NK-92 (cell line): ENCODE results near the gene ATF3.
"Not testable (repeated sequence)": the region's sequence is repeated elsewhere in the genome, so short reads cannot be mapped to it uniquely, and the experiment has no call there.

Experiments used
- DNase-seq: peaks from one replicate; lab custom pipeline; 2025; ENCODE audit not compliant: unreplicated experiment; lab: John Stamatoyannopoulos, UW

ATF3 gene

GRCh38 chr1:212625781-212626450 is 17.4 kb downstream of the ATF3 start:
- no peak for DNase-seq

GRCh38 chr1:212628046-212628445 is 19.5 kb downstream of the ATF3 start:
- no peak for DNase-seq

- no peak for DNase-seq
Observed at GRCh38 chr1:212628813-212629415, 20.4 kb downstream of the ATF3 start.

- DNase-seq: no peak
Observed at GRCh38 chr1:212629450-212630157, 21.0 kb downstream of the ATF3 start.

GRCh38 chr1:212630158-212630900 is 21.8 kb downstream of the ATF3 start:
- no peak for DNase-seq

- DNase-seq: no peak
Observed at GRCh38 chr1:212633161-212633560, 24.6 kb downstream of the ATF3 start.

- DNase-seq: no peak
Observed at GRCh38 chr1:212634252-212634651, 25.7 kb downstream of the ATF3 start.

- DNase-seq: no peak
Observed at GRCh38 chr1:212635141-212635631, 26.6 kb downstream of the ATF3 start.

- DNase-seq: no peak
Observed at GRCh38 chr1:212637902-212638301, 29.3 kb downstream of the ATF3 start.

- no peak for DNase-seq
Observed at GRCh38 chr1:212638492-212639151, 30.1 kb downstream of the ATF3 start.

GRCh38 chr1:212639524-212639923 is 31.0 kb downstream of the ATF3 start:
- not testable (repeated sequence) for DNase-seq

GRCh38 chr1:212640223-212640878 is 31.8 kb downstream of the ATF3 start:
- no peak for DNase-seq

GRCh38 chr1:212641956-212642355 is 33.4 kb downstream of the ATF3 start:
- no peak for DNase-seq

GRCh38 chr1:212643877-212644276 is 35.3 kb downstream of the ATF3 start:
- DNase-seq: no peak

- no peak for DNase-seq
Observed at GRCh38 chr1:212644866-212645545, 36.4 kb downstream of the ATF3 start.

GRCh38 chr1:212645546-212646543 is 37.3 kb downstream of the ATF3 start:
- no peak for DNase-seq

- DNase-seq: no peak
Observed at GRCh38 chr1:212646588-212646987, 38.0 kb downstream of the ATF3 start.

GRCh38 chr1:212647004-212647403 is 38.4 kb downstream of the ATF3 start:
- no peak for DNase-seq

- no peak for DNase-seq
Observed at GRCh38 chr1:212648431-212648830, 39.9 kb downstream of the ATF3 start.
